Neutrophil (primary cell): ENCODE data around the gene TENM3.

Source experiments
- H3K27ac ChIP-seq: fragments of 200-600 bp; sonication (generic); 2 replicates; pipeline ENCODE4 v1.5.1; 2016; ENCODE audit warnings: mild to moderate bottlenecking, moderate library complexity
- H3K27me3 ChIP-seq: fragments of 200-600 bp; sonication (generic); 2 replicates; pipeline ENCODE4 v1.6.0; 2016; ENCODE audit warnings: mild to moderate bottlenecking
- H3K36me3 ChIP-seq: fragments of 200-600 bp; sonication (generic); 2 replicates; pipeline ENCODE4 v1.5.1; 2017
- H3K4me1 ChIP-seq, 2 experiments: fragments of 200-600 bp in 1 of 2; sonication (generic) in 1 of 2; 1 replicate in 1 of 2; 2 replicates in 1 of 2; pipeline versions ENCODE4 v1.5.1 to v1.6.1; 2013 to 2016; ENCODE audit warnings: low read depth in 1 of 2, low read length in 1 of 2, mild to moderate bottlenecking in 1 of 2, moderate library complexity in 1 of 2; ENCODE audit not compliant: control insufficient read depth in 1 of 2, insufficient read depth in 1 of 2
- H3K4me3 ChIP-seq, 2 experiments: fragments of 200-600 bp in 1 of 2; sonication (generic) in 1 of 2; 1 replicate in 1 of 2; 2 replicates in 1 of 2; pipeline ENCODE4 v1.5.1; 2013 to 2016; ENCODE audit warnings: low read depth in 1 of 2, low read length in 1 of 2, mild to moderate bottlenecking in 1 of 2, moderate library complexity in 1 of 2
- H3K9me3 ChIP-seq: fragments of 200-600 bp; sonication (generic); 2 replicates; pipeline ENCODE4 v1.5.1; 2016
- CTCF ChIP-seq: fragments of 200-600 bp; sonication (generic); IDR thresholded peaks from 2 replicates; pipeline ENCODE4 v1.5.1; 2016; ENCODE audit warnings: antibody characterized with exemption

TENM3 gene

DNA sequence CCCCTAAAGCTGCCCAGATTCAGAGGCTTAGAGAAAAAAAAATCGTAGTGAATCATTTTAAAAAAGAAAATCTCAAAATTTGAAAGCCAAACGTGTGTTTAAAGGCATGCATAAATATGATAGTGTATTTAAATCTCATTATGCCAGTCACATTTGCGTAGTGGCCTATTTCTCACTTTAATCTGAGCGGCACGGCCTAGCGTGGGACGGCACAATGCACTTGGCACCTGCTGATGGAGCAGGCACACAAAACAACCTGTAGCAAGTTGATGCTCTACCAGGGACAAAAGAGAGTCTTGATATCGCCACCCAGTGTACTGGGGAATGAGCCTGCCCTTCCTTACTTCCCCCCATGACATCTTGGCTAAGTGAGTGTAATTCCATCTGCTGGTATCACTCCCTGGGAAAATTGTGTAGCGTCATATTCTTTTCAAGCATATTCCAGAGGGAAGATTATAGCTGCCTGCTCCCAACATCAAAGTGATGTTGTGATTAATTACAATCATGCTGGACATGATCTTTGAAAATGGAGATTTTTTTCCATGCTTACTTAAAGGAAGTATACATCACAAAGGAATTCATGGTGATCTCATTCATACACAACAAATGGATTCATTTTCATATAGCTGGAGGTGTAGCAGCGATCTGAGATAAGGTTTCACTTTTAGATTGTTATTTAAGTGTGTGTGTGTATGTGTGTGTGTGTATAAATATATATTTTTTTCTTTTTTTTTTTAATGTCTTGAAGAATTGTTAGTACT lies 535.2 kb downstream of the TENM3 start:
- no peak for TF ChIP-seq CTCF
- H3K27me3 ChIP-seq = no peaks in the 10 kb centered on the region
- H3K4me1 ChIP-seq = no peaks in the 10 kb centered on the region
- no peaks in the 10 kb centered on the region for H3K9me3 ChIP-seq
- H3K36me3 ChIP-seq = no peaks in the 10 kb centered on the region
- no peak overlapping the region for H3K4me3 ChIP-seq
- no peak overlapping the region for H3K27ac ChIP-seq

DNA sequence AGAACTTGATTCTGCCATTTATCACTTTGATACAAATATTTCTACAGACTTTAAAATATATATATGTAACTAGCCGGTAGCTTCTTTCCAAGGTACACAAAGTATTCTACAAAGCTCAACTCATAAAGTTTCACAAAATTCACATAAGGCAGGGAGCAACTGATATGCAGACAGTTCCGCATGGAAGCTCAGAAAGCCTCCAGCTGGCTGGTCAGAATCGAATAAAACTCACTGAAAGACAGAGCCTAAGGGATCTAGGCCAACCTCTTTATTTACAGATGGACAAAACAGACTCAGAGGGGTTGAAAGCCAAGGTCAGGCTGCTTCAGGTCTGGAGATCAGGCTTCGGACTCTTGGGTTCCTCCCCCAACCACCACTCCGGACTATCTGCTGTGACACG lies 543.8 kb downstream of the TENM3 start:
- no peak overlapping the region for H3K4me3 ChIP-seq
- TF ChIP-seq CTCF = no peak
- no peaks in the 10 kb centered on the region for H3K36me3 ChIP-seq
- no peaks in the 10 kb centered on the region for H3K9me3 ChIP-seq
- H3K4me1 ChIP-seq = no peaks in the 10 kb centered on the region
- H3K27me3 ChIP-seq = no peaks in the 10 kb centered on the region
- no peak overlapping the region for H3K27ac ChIP-seq

DNA sequence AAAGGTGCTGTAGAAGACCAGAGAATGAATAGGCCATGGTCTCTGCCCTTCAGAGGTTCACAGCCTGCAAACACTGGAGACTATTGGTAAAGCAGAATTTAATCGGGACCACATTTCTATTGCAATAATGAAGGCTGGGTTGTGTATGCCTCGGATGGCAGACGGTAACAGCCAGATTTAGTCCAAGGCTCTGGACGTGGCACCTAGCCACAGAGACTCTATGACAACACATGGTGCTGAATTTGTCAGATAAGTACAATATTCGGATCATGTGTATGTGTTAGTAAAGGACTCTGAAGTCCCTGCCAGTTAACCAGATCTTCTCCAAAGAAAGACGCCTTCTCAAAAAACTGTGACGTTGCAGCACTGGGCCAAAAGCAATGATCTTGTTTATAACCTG lies 545.0 kb downstream of the TENM3 start:
- no peaks in the 10 kb centered on the region for H3K4me1 ChIP-seq
- H3K36me3 ChIP-seq = no peaks in the 10 kb centered on the region
- no peaks in the 10 kb centered on the region for H3K27me3 ChIP-seq
- H3K9me3 ChIP-seq = no peaks in the 10 kb centered on the region
- H3K27ac ChIP-seq = no peak overlapping the region
- no peak overlapping the region for H3K4me3 ChIP-seq
- TF ChIP-seq CTCF = no peak

GRCh38 chr4:182789529-182789928 lies 546.3 kb downstream of the TENM3 start:
- H3K4me1 ChIP-seq = no peaks in the 10 kb centered on the region
- H3K9me3 ChIP-seq = no peaks in the 10 kb centered on the region
- H3K36me3 ChIP-seq = no peaks in the 10 kb centered on the region
- no peak for TF ChIP-seq CTCF
- no peaks in the 10 kb centered on the region for H3K27me3 ChIP-seq
- H3K4me3 ChIP-seq = no peak overlapping the region
- H3K27ac ChIP-seq = no peak overlapping the region

GRCh38 chr4:182795446-182796238 lies 552.4 kb downstream of the TENM3 start:
- H3K4me1 ChIP-seq = no peaks in the 10 kb centered on the region
- no peak for TF ChIP-seq CTCF

More at GRCh38 chr4:182795446-182796238, 552.4 kb downstream of the TENM3 start:
- no peaks in the 10 kb centered on the region for H3K27me3 ChIP-seq
- no peak overlapping the region for H3K27ac ChIP-seq
- no peaks in the 10 kb centered on the region for H3K36me3 ChIP-seq
- H3K4me3 ChIP-seq = no peak overlapping the region
- H3K9me3 ChIP-seq = no peaks in the 10 kb centered on the region
